Testis (tissue), 3 donors: Measurements from ENCODE around the gene OAS2. TPM values are rescaled to one million over a fixed set of nuclear protein-coding genes. Genes with fewer than 3 reads are reported as not detected.

Source experiments
- DNase-seq: peaks from one replicate; pipeline ENCODE4 v3.0.0-alpha.2; 2019
- H3K27ac ChIP-seq, 2 donors: fragments of 200-600 bp; sonication (generic); one replicate each; pipeline ENCODE4 v1.5.1; 2019
- H3K27me3 ChIP-seq: fragments of 200-600 bp; sonication (generic); one replicate; pipeline ENCODE4 v1.5.1; 2019
- H3K36me3 ChIP-seq: fragments of 200-600 bp; sonication (generic); one replicate; pipeline ENCODE4 v1.5.1; 2017; ENCODE audit warnings: low read depth; ENCODE audit errors: missing control alignments
- H3K4me1 ChIP-seq: fragments of 200-600 bp; sonication (generic); one replicate; pipeline ENCODE4 v1.5.1; 2019
- H3K4me3 ChIP-seq, 2 donors: fragments of 200-600 bp; sonication (generic); one replicate each; pipeline ENCODE4 v1.5.1; 2017 to 2019
- H3K9me3 ChIP-seq: fragments of 200-600 bp; sonication (generic); one replicate; pipeline ENCODE4 v1.5.1; 2017
- POLR2A ChIP-seq: fragments of 450-650 bp; IDR thresholded peaks from one replicate; pipeline ENCODE4 v1.6.1; 2017; ENCODE audit warnings: antibody characterized with exemption, mild to moderate bottlenecking, moderate library complexity
- WGBS, 2 donors: methylation state at CpG; one replicate each; pipeline ENCODE4 v1.1.5; 2018; 5-methylcytosine and 5-hydroxymethylcytosine counted together
- intact Hi-C: fragments of 100-400 bp; cut with DNase I; formaldehyde crosslinking; loops from one replicate; pipeline ENCODE4 v1.15.1; 2023; ENCODE audit warnings: low total_unique reads
- polyA plus RNA-seq: library from polyadenylated mRNA; stranded (reverse); fragments of 350-450 nt; fragmentation: Illumina TruSeq; extraction: RNeasy Lipid Tissue Mini Kit (QIAGEN cat#74804); gene quantifications from one replicate; pipeline ENCODE4 v1.2.3, GENCODE V29; 2014; ENCODE audit warnings: low read depth, low replicate concordance; ENCODE audit not compliant: insufficient read depth
- total RNA-seq, 2 donors: library from RNA; depleted of rRNA; stranded (reverse); fragments of >200 nt; gene quantifications; one replicate each; pipeline ENCODE4 v1.2.3, GENCODE V29; 2016
- TF ChIP-seq, protein P1 (sequence below), 3 experiments: fragments of 450-650 bp in 2 of 3; fragments of 200-600 bp in 1 of 3; sonication (generic) in 1 of 3; IDR thresholded peaks; one replicate each; pipeline ENCODE4 v1.5.1; 2016 to 2019; ENCODE audit warnings: antibody characterized with exemption in 3 of 3, mild to moderate bottlenecking in 2 of 3, moderate library complexity in 1 of 3

Gene OAS2
- total and polyA plus RNA-seq, 3 donors from 2014 or later: 3.2 to 9.0 (median 3.5) TPM

DNA sequence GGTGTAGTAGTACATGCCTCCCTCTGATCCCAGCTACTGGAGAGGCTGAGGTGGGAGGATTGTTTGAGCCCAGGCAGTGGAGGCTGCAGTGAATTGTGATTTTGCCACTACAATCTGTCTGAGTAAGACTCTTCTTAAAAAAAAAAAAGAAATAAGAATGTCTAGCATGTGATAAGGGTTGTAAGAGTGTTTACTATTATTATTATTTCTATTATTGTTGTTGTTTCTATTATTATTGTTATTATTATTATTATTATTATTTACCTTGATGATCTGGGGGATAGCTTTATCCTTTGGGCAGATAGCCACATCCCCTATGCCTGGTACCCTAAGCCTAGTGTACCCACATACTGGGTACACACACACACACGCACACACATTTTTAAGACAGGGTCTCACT is 35.7 kb upstream of the OAS2 start:
- H3K9me3 ChIP-seq: no peaks in the 10 kb centered on the region
- no peaks in the 10 kb centered on the region for H3K36me3 ChIP-seq
- WGBS, 2 donors: 94 to 100% methylated on average over 1 of the region's 1 CpG
- no peaks in the 10 kb centered on the region for H3K27me3 ChIP-seq
- TF ChIP-seq POLR2A: no peak
- TF ChIP-seq, protein P1, sequence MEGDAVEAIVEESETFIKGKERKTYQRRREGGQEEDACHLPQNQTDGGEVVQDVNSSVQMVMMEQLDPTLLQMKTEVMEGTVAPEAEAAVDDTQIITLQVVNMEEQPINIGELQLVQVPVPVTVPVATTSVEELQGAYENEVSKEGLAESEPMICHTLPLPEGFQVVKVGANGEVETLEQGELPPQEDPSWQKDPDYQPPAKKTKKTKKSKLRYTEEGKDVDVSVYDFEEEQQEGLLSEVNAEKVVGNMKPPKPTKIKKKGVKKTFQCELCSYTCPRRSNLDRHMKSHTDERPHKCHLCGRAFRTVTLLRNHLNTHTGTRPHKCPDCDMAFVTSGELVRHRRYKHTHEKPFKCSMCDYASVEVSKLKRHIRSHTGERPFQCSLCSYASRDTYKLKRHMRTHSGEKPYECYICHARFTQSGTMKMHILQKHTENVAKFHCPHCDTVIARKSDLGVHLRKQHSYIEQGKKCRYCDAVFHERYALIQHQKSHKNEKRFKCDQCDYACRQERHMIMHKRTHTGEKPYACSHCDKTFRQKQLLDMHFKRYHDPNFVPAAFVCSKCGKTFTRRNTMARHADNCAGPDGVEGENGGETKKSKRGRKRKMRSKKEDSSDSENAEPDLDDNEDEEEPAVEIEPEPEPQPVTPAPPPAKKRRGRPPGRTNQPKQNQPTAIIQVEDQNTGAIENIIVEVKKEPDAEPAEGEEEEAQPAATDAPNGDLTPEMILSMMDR (IDR thresholded peaks at IDR 0.05): no peak
- intact Hi-C loops: no loop called here
- H3K4me3 ChIP-seq: no peak overlapping the region
- H3K27ac ChIP-seq: no peak overlapping the region
- peaks cover 12% of the 10 kb centered on the region for H3K4me1 ChIP-seq
- no peak for DNase-seq

DNA sequence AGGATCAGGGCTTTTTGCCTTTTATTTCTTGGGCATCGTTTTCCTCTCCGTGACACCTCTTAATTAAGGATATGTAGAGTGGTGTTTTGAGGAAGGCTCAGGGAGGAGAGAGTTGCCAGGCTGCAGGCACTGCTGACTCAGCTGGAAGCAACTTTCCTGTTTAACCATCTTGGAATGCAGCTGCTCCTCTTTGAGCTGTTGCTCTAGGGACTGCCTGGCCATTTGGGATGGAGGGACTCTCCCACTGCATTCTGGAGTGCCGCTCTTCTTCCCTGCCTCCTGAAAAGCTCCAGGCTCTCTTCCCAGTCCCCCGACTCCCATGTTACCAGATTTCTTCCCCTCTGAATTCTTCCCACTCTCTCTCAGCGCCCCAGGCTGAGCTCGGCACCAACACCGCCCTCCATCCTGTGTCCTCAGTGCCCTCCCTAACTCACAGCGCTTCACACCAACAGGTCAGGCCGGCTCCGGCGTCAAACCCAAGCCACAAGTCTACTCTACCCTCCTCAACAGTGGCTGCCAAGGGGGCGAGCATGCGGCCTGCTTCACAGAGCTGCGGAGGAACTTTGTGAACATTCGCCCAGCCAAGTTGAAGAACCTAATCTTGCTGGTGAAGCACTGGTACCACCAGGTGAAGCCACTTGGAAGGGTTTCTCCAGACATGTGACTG is 34.2 kb upstream of the OAS2 start:
- intact Hi-C loops: no loop called here
- TF ChIP-seq POLR2A: no peak
- TF ChIP-seq, protein P1 (IDR thresholded peaks at IDR 0.05): no peak
- 92 to 94% methylated on average over 15 of the region's 15 CpGs for WGBS, 2 donors
- no peak overlapping the region for H3K27ac ChIP-seq
- DNase-seq: no peak
- H3K9me3 ChIP-seq: no peaks in the 10 kb centered on the region
- peaks cover 7% of the 10 kb centered on the region for H3K4me1 ChIP-seq
- no peaks in the 10 kb centered on the region for H3K27me3 ChIP-seq
- H3K36me3 ChIP-seq: no peaks in the 10 kb centered on the region
- H3K4me3 ChIP-seq: no peak overlapping the region

GRCh38 chr12:112945515-112945914 is 32.8 kb upstream of the OAS2 start:
- Histone ChIP-seq H3K9me3 (no peaks in the 10 kb centered on the region), H3K4me1 (no peaks in the 10 kb centered on the region), H3K27me3 (no peaks in the 10 kb centered on the region), H3K27ac (no peak overlapping the region), H3K36me3 (no peaks in the 10 kb centered on the region), H3K4me3 (no peak overlapping the region)
- no peak for DNase-seq
- 91 to 94% methylated on average over 4 of the region's 4 CpGs for WGBS, 2 donors
- intact Hi-C loops: no loop called here
- TF ChIP-seq, protein P1 (IDR thresholded peaks at IDR 0.05): no peak
- no peak for TF ChIP-seq POLR2A

- intact Hi-C loops: no loop called here
- Histone ChIP-seq H3K27me3 (no peaks in the 10 kb centered on the region), H3K36me3 (no peaks in the 10 kb centered on the region), H3K4me3 (no peak overlapping the region), H3K27ac (no peak overlapping the region), H3K4me1 (no peaks in the 10 kb centered on the region), H3K9me3 (no peaks in the 10 kb centered on the region)
- WGBS, 2 donors: 86 to 93% methylated on average over 13 to 14 of the region's 14 CpGs
- TF ChIP-seq, protein P1 (IDR thresholded peaks at IDR 0.05): no peak
- TF ChIP-seq POLR2A: no peak
- DNase-seq: no peak
Observed at GRCh38 chr12:112946236-112947000, 31.9 kb upstream of the OAS2 start.
